Stimulated activated CD4-positive, alpha-beta T cell treated with anti-CD3 and anti-CD28 coated beads, Interleukin-4, amount 100 ng/mL, for 4 hours (primary cell): ENCODE measurements around the gene SLC19A1.

Source experiments
- DNase-seq, 2 experiments: peaks; one replicate each; pipeline ENCODE4 v3.0.0-alpha.2; 2020

The SLC19A1 gene

DNA sequence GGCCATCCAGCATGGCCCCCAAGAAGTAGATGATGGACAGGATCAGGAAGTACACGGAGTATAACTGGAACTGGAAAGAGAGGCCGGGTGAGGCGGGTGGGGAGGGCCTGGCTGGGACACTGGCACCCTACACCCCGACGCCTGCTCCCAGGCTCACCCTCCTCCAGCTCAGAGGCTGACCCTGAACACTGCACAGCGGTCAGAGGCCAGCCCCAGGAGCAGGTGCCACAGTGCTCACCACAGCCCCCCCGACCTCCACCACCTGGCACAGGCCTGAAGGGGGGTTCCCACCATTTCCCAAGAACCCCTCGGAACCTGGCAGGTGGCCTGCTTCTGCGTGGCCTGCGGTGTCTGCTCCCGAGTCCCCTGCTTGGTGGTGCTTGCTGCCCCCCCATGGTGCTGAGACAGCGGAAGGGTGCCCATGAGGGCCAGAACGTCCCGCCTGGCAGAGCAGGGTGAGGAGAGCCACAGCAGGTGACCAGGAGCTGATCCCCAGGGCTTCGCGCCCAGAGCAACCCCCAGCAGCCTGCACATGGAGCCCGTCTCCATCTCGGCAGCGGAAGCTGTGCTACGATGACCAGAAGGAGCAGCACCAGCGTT, 26.1 kb downstream of the SLC19A1 start:
- DNase-seq = no peak

DNA sequence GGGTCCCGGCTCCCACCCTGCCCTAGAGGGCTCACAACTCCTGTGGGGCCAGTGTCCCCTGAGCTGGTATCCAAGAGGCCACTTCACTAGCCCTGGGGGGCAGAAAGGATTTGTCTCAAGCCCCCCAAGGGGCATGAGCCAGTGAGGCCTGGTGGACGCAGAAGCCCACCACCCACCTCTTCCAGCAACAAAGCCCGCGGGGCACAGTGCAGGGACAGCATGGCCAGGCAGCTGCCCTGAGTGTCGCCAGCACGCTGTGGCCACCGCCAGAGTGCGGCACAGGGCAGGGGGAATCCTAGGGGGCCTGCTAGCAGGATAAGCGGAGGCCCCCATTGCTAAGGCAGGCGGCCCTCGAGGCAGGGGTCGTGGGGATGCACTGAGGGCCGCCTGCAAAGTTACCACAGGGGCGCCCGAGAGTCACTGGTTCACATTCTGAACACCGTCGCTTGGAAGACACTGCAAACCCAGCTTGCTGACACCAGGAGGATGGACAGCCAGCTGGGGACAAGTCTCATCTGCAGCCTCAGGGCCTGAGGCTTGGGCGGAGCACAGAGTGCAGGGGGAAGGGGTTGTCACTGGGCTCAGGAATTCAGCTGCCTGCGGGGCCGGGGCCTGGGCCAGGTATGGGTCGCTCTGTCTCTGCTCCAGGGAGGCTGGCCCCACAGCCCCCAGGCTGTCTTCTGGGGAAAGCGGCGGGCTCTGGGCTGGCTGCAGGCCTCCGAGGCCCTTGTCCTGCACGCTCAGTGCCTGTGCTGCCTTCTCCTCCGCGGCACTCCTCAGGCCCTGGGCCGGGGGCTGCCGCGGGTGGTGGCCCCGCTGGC, 26.8 kb downstream of the SLC19A1 start:
- DNase-seq = no peak

DNA sequence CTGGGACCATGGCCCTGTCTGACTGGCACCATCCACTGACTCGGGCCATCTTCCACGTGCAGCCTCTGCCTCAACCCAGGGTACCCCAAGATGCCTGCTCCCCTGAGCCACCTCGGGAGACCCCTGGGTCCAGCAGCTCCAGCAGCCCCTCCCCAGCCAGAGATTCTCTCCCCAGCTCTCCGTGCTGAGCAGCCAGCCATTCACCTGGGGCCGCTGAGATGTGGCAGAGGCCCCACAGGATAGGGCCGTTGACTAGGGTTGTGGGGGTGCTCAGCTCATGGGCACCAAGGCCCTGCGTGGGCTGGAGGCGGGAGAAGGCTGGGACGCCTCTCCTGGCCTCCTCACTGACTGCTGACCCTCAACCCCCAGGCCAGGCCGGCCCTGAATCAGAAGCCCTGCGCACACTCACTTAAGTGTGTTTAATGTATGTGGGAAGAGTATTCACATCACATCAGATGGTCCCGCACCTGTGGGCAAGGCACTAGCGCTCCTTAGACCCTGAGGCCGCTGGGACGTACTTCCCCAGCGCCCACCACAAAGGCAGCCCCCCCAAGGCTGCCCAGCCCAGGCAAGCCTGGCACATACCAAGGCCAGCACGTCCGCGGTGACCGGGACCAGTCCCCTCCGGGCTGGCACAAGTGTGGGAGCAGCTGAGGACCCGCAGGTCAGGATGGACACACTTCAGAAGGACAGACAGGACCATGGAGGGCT, 27.8 kb downstream of the SLC19A1 start:
- no peak for DNase-seq

DNA sequence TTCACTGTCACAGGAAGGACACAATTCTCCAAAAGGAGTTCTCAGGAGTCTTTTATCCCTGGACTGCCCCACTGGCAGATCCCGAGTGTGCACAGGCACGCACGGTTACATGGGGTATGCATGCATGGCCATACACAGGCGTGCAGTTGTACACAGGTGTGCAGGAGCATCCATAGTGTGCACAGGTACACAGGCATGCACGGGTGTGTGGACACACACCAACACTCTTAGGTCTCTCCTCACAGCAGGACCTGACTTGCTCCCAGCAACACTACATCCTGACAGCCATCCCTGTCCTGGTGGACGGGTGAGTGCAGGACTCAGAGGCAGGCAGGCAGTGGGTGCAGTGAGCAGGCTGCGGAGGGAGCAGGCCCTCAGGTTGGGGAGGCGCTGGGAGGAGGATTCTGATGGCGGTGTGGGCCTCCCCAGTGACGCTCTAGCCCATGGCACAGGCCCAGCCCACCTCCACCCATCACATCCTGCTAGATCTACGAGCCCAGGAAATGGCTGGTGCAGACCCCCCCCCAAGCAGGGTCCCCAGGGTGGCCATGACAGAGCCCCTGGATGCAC, 28.4 kb downstream of the SLC19A1 start:
- DNase-seq = no peak

DNA sequence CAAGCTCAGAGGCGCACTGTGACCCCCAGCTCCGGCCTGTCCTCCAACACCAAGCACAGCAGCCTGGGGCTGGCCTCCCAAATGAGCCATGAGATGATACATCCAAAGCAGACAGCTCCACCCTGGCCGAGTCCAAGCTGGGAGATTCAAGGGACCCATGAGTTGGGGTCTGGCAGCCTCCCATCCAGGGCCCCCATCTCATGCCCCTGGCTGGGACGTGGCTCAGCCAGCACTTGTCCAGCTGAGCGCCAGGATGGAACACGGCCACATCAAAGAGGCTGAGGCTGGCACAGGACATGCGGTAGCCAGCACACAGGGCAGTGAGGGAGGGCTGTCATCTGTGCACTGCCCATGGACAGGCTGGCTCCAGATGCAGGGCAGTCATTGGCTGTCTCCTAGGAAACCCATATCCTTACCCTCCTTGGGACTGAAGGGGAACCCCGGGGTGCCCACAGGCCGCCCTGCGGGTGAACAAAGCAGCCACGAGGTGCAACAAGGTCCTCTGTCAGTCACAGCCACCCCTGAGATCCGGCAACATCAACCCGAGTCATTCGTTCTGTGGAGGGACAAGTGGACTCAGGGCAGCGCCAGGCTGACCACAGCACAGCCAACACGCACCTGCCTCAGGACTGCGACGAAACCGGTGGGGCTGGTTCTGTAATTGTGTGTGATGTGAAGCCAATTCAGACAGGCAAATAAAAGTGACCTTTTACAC, 29.1 kb downstream of the SLC19A1 start:
- no peak for DNase-seq

DNA sequence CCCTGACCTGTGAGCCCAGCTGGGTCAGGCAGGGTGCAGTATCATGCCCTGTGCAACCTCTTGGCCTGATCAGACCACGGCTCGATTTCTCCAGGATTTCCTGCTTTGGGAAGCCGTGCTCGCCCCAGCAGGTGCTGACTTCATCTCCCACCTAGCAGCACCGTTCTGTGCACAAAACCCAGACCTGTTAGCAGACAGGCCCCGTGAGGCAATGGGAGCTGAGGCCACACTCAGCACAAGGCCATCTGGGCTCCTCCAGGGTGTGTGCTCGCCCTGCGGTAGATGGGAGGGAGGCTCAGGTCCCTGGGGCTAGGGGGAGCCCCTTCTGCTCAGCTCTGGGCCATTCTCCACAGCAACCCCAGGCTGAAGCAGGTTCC, 29.6 kb downstream of the SLC19A1 start:
- DNase-seq = no peak

DNA sequence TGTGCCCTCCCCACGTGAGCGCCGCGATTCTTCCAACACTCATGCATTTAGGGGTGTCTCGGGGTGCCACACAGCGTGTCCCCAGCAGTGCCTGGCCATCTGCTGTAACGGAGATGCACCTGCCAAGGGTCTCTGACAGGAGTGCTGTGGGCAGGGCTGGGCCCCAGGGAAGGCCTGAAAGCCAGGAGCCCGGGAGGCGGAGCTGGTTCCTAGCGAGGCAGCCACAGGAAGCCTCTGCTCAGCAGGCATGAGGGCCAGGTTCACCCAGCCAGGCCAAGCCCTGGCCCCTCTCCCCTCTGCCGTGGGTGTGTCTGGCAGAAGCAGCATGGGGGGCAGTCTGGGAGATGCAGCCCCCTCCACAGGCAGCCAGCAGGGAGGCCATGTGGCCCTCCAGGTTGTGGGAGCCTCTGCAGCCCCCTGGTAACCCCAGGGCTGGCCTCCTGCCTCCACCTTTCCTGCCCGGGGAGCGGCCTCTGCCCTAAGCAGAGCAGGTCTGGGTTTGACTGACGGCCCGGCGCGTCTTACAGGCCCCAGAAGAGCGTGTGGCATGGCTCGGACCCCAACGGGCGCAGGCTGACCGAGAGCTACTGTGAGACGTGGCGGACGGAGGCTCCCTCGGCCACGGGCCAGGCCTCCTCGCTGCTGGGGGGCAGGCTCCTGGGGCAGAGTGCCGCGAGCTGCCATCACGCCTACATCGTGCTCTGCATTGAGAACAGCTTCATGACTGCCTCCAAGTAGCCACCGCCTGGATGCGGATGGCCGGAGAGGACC, 30.4 kb downstream of the SLC19A1 start:
- no peak for DNase-seq

DNA sequence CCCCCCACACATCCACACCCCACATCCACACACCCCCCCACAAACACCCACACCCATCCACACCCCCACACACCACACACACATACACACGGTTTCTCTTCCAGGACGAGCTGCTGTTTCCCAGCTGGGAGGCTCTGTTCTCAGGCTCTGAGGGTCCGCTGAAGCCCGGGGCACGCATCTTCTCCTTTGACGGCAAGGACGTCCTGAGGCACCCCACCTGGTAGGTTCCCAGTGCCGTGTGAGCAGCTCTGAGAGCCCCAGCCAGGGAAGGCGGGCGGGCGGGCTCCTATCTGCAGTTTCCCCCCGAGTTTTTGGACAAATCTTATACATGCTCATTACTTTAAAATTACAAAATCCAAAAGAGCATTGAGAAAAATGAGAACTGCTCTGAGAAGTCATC, 31.2 kb downstream of the SLC19A1 start:
- no peak for DNase-seq

DNA sequence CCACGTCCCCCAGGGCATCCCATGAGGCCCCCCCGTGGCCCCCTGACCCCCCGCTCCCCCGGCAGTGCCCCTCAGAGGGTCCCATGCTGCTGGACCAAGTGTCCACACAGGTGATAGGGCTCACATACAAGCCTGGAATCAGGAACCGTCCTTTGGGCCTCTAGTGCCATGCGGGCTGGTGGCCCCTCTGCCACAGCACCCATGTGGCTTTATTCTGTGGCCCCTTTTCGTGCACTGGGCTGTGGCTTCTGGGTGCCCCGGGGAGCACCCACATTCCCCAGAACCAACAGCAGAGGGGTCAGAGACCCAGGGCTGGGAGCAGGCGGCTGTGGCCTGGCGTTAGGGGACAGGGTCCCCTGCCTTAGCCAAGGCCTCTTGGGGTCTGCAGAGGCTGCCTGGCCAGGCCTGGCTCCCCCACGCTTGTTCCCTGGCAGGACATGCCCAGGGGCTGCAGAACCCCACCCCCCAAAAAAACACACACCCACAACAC, 31.7 kb downstream of the SLC19A1 start:
- DNase-seq = no peak

DNA sequence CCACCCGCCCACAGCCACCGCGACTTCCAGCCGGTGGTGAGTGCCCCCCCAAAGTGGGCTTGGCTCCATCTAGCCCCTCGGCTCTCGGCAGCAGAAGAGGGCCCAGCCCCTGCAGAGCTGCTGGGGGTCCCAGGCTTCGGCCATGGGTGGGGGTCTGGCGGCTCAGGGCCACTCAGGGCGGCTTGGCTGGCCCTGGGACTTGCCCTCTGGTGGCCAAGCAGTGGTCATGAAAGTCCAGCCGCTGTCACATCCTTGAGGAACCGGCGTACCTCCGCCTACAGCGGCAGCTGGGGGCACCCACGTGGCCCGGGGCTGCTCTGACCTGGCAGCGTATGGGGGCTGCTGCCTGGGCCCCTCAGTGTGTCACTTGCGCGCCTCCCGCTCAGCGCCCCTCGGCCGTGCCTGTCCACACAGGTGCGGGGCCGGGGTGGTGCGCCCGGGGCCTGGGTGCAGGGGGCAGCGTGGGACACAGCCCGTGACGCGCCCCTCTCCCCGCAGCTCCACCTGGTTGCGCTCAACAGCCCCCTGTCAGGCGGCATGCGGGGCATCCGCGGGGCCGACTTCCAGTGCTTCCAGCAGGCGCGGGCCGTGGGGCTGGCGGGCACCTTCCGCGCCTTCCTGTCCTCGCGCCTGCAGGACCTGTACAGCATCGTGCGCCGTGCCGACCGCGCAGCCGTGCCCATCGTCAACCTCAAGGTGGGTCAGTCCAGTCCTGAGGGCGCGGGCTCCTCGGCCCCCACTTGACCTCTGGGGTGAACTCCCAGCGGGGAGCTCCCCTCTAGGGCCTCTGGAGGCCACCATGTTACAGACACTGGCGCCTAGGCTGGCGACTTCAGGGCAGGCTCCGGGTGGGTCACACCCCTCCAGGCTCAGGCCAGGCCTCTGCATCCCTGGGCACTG, 32.4 kb downstream of the SLC19A1 start:
- no peak for DNase-seq

DNA sequence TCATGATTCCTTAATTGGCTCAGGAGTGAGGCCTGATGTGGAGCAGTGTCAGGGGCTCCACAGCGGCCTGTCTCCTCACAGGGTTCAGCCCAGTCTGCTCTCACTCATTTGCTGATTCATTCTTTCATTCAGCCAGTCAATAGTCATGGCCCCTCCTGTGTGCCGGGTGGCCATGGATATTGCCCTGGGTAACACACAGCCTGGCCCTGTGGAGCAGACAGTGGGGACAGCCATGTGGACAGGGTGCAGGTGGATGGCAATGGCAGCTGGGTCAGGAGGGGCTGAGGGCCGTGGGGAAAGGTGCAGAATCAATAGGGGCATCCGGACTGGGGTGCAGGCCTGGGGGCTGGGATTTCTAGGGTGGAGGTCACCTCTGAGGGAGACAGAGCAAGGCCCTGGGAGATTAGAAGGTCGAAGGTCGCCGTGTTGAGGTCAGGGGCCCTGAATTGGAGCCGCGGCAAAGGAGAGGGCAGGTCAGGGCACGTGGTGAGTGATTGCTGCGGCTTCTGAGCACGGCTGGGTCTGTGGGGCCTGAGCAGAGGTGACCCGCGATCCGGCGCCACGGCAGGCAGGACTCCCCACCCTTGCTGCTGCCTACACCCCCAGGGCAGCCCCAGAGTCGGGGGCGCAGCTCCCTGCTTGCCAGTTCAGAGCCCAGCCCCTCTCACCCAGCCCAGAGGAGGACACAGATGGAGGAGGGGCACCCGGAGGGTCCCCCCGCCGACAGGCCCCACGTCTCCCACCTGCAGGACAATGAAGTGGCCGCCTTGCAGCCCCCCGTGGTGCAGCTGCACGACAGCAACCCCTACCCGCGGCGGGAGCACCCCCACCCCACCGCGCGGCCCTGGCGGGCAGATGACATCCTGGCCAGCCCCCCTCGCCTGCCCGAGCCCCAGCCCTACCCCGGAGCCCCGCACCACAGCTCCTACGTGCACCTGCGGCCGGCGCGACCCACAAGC, 33.4 kb downstream of the SLC19A1 start:
- no peak for DNase-seq

DNA sequence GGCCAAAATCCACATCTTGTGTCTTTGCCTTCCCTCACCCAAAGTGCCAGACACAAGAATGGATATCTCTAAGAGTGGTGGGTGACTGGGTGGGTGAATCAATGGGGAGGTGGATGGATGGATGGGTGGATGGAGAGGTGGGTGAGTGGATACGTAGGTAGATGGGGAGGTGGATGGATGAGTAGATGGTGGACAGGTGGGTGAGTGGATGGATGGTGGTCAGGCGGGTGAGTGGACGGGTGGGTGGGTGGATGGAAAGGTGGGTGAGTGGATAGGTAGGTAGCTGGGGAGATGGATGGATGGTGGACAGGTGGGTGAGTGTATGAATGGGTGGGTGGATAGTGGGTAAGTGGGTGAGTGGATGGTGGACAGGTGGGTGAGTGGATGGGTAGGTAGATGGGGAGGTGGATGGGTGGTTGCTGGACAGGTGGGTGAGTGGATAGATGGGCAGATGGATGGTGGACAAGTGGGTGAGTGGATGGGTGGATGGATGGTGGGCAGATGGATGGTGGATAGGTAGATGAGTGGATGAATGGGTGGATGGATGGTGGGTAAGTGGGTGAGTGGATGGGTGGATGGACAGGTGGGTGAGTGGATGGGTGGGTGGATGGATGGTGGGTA, 34.2 kb downstream of the SLC19A1 start:
- DNase-seq = no peak

DNA sequence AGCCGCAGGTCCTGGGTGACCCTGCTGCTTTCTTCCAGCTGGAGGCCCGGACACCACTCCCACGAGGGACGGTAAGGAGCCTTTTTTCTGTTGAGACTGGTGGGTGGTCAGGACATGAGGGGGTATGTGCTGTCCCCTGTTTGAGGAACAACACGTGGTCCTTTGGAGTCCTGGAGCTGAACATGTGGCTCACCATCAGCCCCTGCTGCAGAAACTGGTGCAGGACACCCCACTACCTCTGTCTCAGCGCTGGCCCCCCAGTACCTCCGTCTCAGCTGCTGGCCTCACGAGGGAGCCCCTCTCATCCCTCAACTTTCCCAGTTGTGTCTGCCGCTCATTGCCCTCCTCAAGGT, 34.7 kb downstream of the SLC19A1 start:
- DNase-seq = no peak

DNA sequence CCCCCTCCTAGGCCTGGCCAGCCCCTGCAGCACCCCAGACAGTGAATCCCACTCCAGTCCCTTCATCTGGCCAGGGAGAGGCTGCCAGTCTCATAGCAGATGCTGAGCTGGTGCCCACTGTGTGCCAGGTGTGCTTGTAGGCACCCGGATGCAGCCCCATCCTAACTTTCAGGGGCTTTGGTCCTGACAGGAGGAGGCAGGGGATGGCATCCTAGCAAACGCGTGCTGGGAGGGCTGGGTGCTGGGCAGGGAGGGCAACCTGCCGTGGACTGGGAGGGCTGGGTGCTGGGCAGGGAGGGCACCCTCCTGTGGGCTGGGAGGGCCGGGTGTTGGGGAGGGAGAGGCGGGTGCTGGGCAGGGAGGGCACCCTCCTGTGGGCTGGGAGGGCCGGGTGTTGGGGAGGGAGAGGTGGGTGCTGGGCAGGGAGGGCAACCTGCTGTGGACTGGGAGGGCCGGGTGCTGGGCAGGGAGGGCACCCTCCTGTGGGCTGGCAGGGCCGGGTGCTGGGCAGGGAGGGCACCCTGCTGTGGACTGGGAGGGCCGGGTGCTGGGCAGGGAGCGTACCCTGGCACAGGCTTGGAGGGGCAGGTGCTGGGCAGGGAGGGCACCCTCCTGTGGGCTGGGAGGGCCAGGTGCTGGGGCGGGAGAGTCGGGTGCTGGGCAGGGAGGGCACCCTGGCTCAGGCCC, 35.3 kb downstream of the SLC19A1 start:
- DNase-seq = no peak

DNA sequence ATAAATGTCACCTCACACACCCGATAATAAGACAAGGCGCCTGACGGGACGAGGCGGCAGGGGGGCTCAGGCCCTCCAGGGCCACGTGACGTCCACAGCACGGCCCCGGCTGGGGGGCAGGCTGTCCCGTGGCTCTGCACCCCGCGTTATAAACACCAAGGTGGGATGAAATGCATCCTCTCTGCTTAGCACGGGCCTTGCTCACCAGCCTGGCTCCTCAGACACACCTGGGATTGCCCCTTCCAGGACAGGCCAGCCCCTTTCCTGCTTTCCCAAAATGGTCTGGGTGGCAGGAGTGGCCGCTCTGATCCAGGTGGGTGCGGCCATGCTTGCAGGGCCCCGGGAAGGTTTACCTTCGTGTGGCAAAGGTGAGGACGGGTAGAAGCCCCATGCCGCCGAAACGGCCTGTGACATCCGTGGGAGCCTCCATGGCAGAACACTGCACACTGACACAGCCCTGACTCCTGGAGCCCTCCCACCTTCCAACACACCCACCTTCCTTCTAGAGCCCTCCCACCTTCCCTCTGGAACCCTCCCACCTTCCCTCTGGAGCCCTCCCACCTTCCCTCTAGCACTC, 35.9 kb downstream of the SLC19A1 start:
- no peak for DNase-seq

DNA sequence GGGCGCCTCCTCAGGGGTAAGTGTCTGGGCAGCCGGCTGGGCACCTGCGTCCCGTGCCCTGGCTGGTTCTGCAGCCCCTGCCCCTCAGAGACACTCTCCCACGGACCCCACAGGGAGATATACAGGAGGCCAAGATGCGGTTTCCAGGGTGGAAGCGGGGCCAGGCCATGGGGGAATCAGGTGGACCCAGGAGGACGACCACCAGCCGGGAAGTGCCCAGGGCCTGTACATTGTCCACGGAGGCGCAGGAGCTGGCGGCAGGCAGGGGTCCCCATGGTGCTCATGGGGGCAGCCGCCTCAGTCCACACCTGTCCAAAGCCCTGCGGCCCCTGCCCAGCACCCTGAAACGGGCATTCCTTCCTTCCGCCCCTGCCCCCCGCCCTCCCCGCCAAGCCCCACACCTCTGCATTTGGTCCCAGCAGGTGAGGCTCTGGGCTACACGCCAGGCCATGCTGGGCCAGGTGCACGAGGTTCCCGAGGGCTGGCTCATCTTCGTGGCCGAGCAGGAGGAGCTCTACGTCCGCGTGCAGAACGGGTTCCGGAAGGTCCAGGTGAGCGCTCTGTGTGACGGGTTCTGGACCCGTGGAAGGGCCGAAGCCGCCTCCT, 36.7 kb downstream of the SLC19A1 start:
- DNase-seq = no peak

DNA sequence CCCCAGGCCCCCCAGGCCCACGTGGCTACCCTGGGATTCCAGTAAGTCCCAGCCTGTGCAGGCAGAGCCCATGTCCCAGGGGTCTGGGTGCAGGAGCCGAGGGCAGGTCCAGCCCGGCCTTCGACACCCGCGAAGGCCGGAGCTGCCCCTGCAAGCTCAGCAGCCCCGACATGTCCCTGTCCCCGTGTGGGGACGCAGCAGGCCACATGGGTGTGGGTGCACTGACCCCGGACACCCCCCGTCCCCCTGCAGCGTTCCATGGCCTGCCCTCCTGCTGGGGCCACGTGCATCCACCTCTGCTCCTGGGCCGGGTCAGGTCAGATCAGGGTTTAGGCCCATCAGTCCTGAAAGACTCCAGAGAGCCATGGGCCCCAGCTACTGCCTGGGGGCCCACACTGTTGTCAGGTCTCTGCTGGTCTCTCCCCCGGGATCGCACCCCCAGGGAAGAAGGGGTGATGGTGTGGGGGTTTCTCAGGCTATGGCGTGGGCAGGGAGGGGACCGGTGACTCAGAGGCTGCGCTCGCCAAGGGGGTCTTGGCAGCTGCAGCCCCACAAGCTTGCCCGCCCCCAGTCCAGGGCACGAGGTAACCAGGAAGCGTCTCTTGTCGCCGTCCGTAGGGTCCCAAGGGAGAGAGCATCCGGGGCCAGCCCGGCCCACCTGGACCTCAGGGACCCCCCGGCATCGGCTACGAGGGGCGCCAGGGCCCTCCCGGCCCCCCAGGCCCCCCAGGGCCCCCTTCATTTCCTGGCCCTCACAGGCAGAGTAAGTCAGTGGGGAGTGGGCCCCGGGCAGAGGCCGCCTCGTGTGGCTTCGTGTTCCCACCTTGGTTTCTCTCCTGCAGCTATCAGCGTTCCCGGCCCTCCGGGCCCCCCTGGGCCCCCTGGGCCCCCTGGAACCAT, 37.5 kb downstream of the SLC19A1 start:
- no peak for DNase-seq
